GM12892 (cell line): ENCODE results near the gene LRRC25.
"Not testable (repeated sequence)": the region's sequence is repeated elsewhere in the genome, so short reads cannot be mapped to it uniquely, and the experiment has no call there.

Experiments
- DNase-seq: peaks from one replicate; pipeline ENCODE4 v3.0.0; 2011; ENCODE audit not compliant: insufficient read length
- FAIRE-seq: peaks from 2 replicates; lab custom pipeline; 2011; peaks lifted over from hg19 to GRCh38; lab: Jason Lieb, UNC
- POLR2A ChIP-seq: IDR thresholded peaks from 2 replicates; pipeline ENCODE4 v1.6.1; 2011; ENCODE audit warnings: low read depth, low read length, control low read depth
- POLR2AphosphoS5 ChIP-seq: IDR thresholded peaks from 2 replicates; pipeline ENCODE4 v1.6.1; 2011; ENCODE audit warnings: low read depth, low read length, control low read depth
- TAF1 ChIP-seq: IDR thresholded peaks from 2 replicates; pipeline ENCODE4 v1.6.1; 2011; ENCODE audit warnings: low read depth, mild to moderate bottlenecking, control low read depth, low read length, borderline replicate concordance

LRRC25 gene

GRCh38 chr19:18349524-18350128, 47.8 kb downstream of the LRRC25 start:
- TF ChIP-seq POLR2A (no peak), POLR2AphosphoS5 (no peak), TAF1 (no peak)
- no peak for FAIRE-seq
- no peak for DNase-seq

- FAIRE-seq, DNase-seq: not testable (repeated sequence)
These were observed 48.5 kb downstream of the LRRC25 start for GRCh38 chr19:18348818-18349339.

GRCh38 chr19:18348171-18348570, 49.3 kb downstream of the LRRC25 start:
- TF ChIP-seq POLR2AphosphoS5 (no peak), TAF1 (no peak), POLR2A (no peak)
- FAIRE-seq, result no peak
- DNase-seq, result no peak

- DNase-seq (no peak), FAIRE-seq (no peak)
- TF ChIP-seq TAF1, result no peak
- TF ChIP-seq POLR2A, result no peak
- TF ChIP-seq POLR2AphosphoS5, result no peak
These were observed 51.3 kb downstream of the LRRC25 start for GRCh38 chr19:18346091-18346490.

- FAIRE-seq (no peak), DNase-seq (no peak)
- TF ChIP-seq POLR2A (no peak), TAF1 (no peak), POLR2AphosphoS5 (no peak)
These were observed 52.1 kb downstream of the LRRC25 start for GRCh38 chr19:18345296-18345695.

- TF ChIP-seq POLR2A (no peak), POLR2AphosphoS5 (no peak), TAF1 (no peak)
- no peak for DNase-seq
- no peak for FAIRE-seq
These were observed 52.9 kb downstream of the LRRC25 start for GRCh38 chr19:18344582-18344950.

- FAIRE-seq (no peak), DNase-seq (no peak)
- TF ChIP-seq TAF1 (no peak), POLR2AphosphoS5 (no peak), POLR2A (no peak)
These were observed 55.3 kb downstream of the LRRC25 start for GRCh38 chr19:18342090-18342632.
